GM12801 (cell line): Measurements from ENCODE around the gene COX20.

Experiments
- TF ChIP-seq, protein P1 (sequence below): IDR thresholded peaks from one replicate; pipeline ENCODE4 v1.5.1; 2011; ENCODE audit warnings: control low read depth; ENCODE audit not compliant: insufficient read length; ENCODE audit errors: extremely low read depth

The COX20 gene

DNA sequence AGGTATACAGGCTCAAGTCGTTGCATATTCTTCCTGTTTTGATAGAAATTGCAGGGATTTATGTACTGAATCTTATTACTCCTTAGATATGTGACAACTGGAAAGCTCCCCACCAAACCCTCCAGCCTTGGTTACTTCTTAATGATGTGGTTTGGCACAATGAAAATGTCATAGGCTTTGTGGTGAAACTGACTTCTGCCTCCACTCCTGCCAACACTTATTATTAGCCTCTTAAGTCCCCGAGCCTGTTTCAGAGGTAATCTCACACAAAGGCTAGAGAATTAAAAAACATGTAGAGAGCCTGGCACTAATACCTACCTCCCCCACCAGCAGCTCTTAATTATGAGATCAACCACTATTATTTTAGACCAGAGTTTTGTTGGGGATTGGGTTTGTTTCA is 4.2 kb downstream of the COX20 start:
- TF ChIP-seq, protein P1, sequence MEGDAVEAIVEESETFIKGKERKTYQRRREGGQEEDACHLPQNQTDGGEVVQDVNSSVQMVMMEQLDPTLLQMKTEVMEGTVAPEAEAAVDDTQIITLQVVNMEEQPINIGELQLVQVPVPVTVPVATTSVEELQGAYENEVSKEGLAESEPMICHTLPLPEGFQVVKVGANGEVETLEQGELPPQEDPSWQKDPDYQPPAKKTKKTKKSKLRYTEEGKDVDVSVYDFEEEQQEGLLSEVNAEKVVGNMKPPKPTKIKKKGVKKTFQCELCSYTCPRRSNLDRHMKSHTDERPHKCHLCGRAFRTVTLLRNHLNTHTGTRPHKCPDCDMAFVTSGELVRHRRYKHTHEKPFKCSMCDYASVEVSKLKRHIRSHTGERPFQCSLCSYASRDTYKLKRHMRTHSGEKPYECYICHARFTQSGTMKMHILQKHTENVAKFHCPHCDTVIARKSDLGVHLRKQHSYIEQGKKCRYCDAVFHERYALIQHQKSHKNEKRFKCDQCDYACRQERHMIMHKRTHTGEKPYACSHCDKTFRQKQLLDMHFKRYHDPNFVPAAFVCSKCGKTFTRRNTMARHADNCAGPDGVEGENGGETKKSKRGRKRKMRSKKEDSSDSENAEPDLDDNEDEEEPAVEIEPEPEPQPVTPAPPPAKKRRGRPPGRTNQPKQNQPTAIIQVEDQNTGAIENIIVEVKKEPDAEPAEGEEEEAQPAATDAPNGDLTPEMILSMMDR: no peak

DNA sequence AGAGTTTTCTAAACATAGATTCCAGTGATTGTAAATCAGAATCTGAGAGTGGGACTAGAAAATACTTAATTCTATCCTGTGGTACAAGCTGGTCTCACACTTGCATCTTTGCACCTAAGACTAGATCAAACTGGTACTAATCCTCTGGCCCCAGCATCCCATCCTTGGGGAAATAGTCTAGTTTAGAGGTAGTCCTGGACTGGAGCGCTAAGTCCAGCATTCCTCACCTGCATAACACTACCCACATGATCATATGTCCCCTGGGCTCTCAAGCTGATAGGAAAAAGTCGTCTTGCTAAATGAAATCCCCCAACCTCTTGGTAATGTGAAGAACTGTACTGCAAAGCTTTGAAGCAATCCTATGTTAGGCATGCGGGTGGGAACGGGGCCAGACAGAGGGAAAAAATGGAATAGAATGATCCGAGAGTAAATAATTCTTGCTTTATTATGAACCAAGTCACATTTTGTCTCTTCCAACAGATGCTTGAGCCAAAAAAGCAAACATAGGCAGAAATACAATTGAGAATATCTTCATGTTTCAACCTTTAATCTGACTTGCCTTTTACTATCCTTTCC is 4.8 kb downstream of the COX20 start:
- TF ChIP-seq, protein P1: no peak

DNA sequence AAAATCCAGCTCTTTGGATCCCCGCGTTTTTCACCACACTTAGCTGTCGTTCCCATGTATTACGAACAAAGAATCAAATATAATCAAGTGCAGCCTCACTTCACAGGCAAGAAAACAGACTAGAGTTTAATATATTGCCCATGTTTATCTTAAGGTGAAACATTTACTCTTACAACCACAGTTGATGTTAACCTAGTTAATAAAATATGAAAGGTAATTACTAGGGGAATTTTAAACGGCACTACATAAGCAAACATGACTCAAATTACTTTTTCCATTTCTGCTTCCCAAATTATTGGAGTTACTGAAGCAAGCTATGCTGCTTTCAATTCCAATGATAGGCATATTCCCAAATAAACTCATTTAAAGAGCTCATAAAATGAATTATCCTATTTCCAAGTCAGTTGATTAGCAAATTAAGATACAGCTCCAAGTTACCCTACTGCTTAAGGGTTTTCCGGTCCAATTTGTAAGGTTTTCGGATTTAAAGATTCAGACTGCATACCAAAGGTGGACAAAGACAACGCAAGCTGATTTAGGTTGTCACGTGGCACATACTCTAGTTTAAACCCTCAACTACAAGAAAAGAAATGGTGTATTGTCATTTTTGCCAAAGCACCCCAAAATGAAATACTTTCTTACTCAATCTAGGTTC is 5.9 kb downstream of the COX20 start:
- TF ChIP-seq, protein P1: no peak

DNA sequence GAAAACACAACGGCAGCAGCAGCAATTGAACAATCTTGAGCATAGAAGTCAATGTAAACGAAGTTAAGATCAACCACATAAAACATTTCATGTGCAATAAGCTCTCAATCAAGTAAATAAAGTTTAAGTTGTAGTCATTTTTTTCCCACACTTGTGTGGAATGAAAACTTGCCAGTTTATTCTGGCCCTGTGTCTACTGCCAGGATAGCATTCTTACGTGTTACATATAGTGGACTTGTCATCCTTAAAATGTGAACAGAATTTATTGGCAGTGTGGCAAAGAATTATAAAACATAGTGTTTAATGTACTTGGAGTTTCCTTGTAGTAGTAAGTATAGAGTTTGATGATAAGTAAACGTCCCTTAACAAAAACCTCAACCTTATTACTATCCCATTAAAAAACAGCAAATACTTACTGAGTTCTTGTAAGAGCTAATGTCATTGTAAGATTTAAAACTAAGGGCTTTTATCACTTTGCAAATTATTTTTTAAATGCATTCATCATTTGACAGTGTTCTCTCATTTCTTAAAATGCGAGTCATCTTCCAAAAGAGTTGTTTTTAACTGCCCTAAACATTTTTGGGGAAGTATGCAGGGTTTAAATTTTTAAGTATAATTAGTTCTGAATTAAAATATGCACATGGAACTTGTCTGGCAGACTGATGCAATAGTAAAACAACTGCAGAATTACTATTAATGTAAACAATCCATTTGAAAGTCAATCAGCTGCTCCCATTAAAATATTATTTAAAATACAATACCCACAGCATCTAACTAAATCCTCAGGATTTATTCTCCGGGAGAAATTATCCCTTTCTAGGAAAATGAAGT is 7.9 kb downstream of the COX20 start:
- TF ChIP-seq, protein P1: no peak

GRCh38 chr1:244844155-244845121 is 9.0 kb downstream of the COX20 start:
- TF ChIP-seq, protein P1: no peak

DNA sequence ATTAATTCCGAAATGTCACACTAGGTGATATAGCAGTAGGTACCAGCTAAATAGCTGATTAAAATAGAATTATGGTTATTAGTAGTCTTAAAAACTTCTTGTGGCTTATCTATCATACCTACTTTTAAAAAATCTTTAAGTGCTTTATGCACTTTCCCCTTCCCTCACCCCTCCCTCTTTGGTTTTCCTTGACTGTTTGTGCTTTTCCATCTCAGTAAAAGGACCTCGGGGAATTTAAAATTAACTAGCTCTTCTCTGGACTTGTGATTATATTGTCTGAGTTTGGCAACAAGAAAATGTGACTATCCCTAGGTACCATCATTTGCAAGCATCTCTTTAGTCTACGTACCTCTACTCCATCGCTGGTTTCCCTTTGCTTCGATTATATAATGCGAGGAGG is 11.2 kb downstream of the COX20 start:
- TF ChIP-seq, protein P1: no peak
